H9 (cell line): ENCODE results near the gene GTF2A1. TPM values are rescaled to one million over a fixed set of nuclear protein-coding genes. Genes with fewer than 3 reads are reported as not detected.

Experiments used
- DNase-seq: peaks from one replicate; pipeline ENCODE4 v3.0.0-alpha.2; 2017
- H2AFZ ChIP-seq: one replicate; pipeline ENCODE4 v1.6.1; 2013; ENCODE audit warnings: mild to moderate bottlenecking, low read length, control low read depth, moderate library complexity
- H2AK5ac ChIP-seq: 2 replicates; pipeline ENCODE4 v1.6.1; 2013; ENCODE audit warnings: low read length, control low read depth, mixed read lengths; ENCODE audit not compliant: insufficient read length
- H2BK120ac ChIP-seq: one replicate; pipeline ENCODE4 v1.6.1; 2013; ENCODE audit warnings: low read depth, mild to moderate bottlenecking, low read length, control low read depth, inconsistent platforms; ENCODE audit not compliant: poor library complexity, severe bottlenecking
- H2BK12ac ChIP-seq: 2 replicates; pipeline ENCODE4 v1.6.1; 2013; ENCODE audit warnings: low read length, control low read depth, mixed read lengths, low read depth; ENCODE audit not compliant: insufficient read length
- H2BK15ac ChIP-seq: 2 replicates; pipeline ENCODE4 v1.6.1; 2013; ENCODE audit warnings: low read depth, low read length, control low read depth
- H2BK20ac ChIP-seq: one replicate; pipeline ENCODE4 v1.6.1; 2013; ENCODE audit warnings: low read depth, mild to moderate bottlenecking, low read length, control low read depth, inconsistent platforms; ENCODE audit not compliant: poor library complexity, severe bottlenecking
- H2BK5ac ChIP-seq: 2 replicates; pipeline ENCODE4 v1.6.1; 2013; ENCODE audit warnings: low read length, control low read depth, mixed read lengths; ENCODE audit not compliant: insufficient read length
- H3K14ac ChIP-seq: 2 replicates; pipeline ENCODE4 v1.6.1; 2013; ENCODE audit warnings: low read length, control low read depth; ENCODE audit not compliant: insufficient read depth
- H3K18ac ChIP-seq: 2 replicates; pipeline ENCODE4 v1.6.1; 2013; ENCODE audit warnings: low read depth, mild to moderate bottlenecking, mixed read lengths, low read length, control low read depth; ENCODE audit not compliant: insufficient read length
- H3K23ac ChIP-seq: 2 replicates; pipeline ENCODE4 v1.6.1; 2013; ENCODE audit warnings: low read length, control low read depth, mixed read lengths, low read depth; ENCODE audit not compliant: insufficient read length
- H3K23me2 ChIP-seq: 2 replicates; pipeline ENCODE4 v1.6.1; 2013; ENCODE audit warnings: low read depth, mild to moderate bottlenecking, mixed read lengths, low read length, control low read depth; ENCODE audit not compliant: insufficient read length, poor library complexity, severe bottlenecking
- H3K27ac ChIP-seq: 2 replicates; pipeline ENCODE4 v1.5.1; 2013; ENCODE audit warnings: low read length, control low read depth, mixed read lengths, low read depth; ENCODE audit not compliant: insufficient read length
- H3K27me3 ChIP-seq: 2 replicates; pipeline ENCODE4 v1.6.1; 2013; ENCODE audit warnings: low read length, control low read depth, inconsistent platforms; ENCODE audit not compliant: insufficient read depth
- H3K4ac ChIP-seq: 2 replicates; pipeline ENCODE4 v1.6.1; 2013; ENCODE audit warnings: low read depth, mild to moderate bottlenecking, control low read depth, inconsistent platforms, low read length, moderate library complexity
- H3K4me1 ChIP-seq: 2 replicates; pipeline ENCODE4 v1.6.1; 2013; ENCODE audit warnings: low read length, control low read depth, inconsistent platforms; ENCODE audit not compliant: insufficient read depth
- H3K4me2 ChIP-seq: 2 replicates; pipeline ENCODE4 v1.6.1; 2013; ENCODE audit warnings: low read length, control low read depth, mixed read lengths; ENCODE audit not compliant: insufficient read length, insufficient read depth
- H3K56ac ChIP-seq: 2 replicates; pipeline ENCODE4 v1.6.1; 2013; ENCODE audit warnings: low read depth, mild to moderate bottlenecking, mixed read lengths, low read length, control low read depth; ENCODE audit not compliant: insufficient read length
- H3K79me1 ChIP-seq: 2 replicates; pipeline ENCODE4 v1.6.1; 2013; ENCODE audit warnings: low read depth, mild to moderate bottlenecking, moderate library complexity, low read length, control low read depth, inconsistent platforms; ENCODE audit not compliant: insufficient read depth, poor library complexity, severe bottlenecking
- H3K79me2 ChIP-seq: 2 replicates; pipeline ENCODE4 v1.6.1; 2013; ENCODE audit warnings: low read length, control low read depth, inconsistent platforms; ENCODE audit not compliant: insufficient read depth
- H3K9ac ChIP-seq: 2 replicates; pipeline ENCODE4 v1.6.1; 2013; ENCODE audit warnings: low read length, control low read depth, mixed read lengths; ENCODE audit not compliant: insufficient read length; ENCODE audit errors: extremely low read depth
- H3K9me3 ChIP-seq: one replicate; pipeline ENCODE4 v1.6.1; 2013; ENCODE audit warnings: low read depth, low read length, inconsistent platforms; ENCODE audit not compliant: control insufficient read depth
- H3T11ph ChIP-seq: one replicate; pipeline ENCODE4 v1.6.1; 2013; ENCODE audit warnings: mild to moderate bottlenecking, low read length, control low read depth, inconsistent platforms
- H4K20me1 ChIP-seq: one replicate; pipeline ENCODE4 v1.6.1; 2013; ENCODE audit not compliant: control insufficient read depth, insufficient read length, insufficient read depth
- H4K5ac ChIP-seq: 2 replicates; pipeline ENCODE4 v1.6.1; 2013; ENCODE audit warnings: low read depth, mild to moderate bottlenecking, mixed read lengths, low read length, control low read depth; ENCODE audit not compliant: insufficient read length
- H4K8ac ChIP-seq: replicated peaks from 2 replicates; pipeline ENCODE4 v1.6.1; 2013; ENCODE audit warnings: low read length, control low read depth, mixed read lengths, low read depth; ENCODE audit not compliant: insufficient read length
- H4K91ac ChIP-seq: 2 replicates; pipeline ENCODE4 v1.6.1; 2013; ENCODE audit warnings: low read depth, mild to moderate bottlenecking, moderate library complexity, mixed read lengths, low read length, control low read depth; ENCODE audit not compliant: insufficient read length
- H3K27ac Mint-ChIP-seq, 3 experiments: 2 replicates in 2 of 3; 3 replicates in 1 of 3; pipeline ENCODE4 v1.8.0; 2020 to 2021; ENCODE audit warnings: mixed read lengths in 3 of 3, mild to moderate bottlenecking in 1 of 3, moderate library complexity in 1 of 3
- H3K27me3 Mint-ChIP-seq: 2 replicates; pipeline ENCODE4 v1.8.0; 2021; ENCODE audit warnings: low read depth, mild to moderate bottlenecking, moderate library complexity, mixed read lengths
- H3K36me3 Mint-ChIP-seq, 3 experiments: 2 replicates in 2 of 3; 3 replicates in 1 of 3; pipeline ENCODE4 v1.8.0; 2020 to 2021; ENCODE audit warnings: low read depth in 3 of 3, mixed read lengths in 3 of 3; ENCODE audit not compliant: insufficient read depth in 1 of 3
- H3K4me1 Mint-ChIP-seq, 2 experiments: 2 replicates each; pipeline ENCODE4 v1.8.0; 2020; ENCODE audit warnings: mixed read lengths in 2 of 2
- H3K4me3 Mint-ChIP-seq, 2 experiments: 2 replicates in 1 of 2; 3 replicates in 1 of 2; pipeline ENCODE4 v1.8.0; 2020 to 2021; ENCODE audit warnings: mild to moderate bottlenecking in 2 of 2, mixed read lengths in 2 of 2, moderate library complexity in 1 of 2
- H3K9me3 Mint-ChIP-seq, 2 experiments: 2 replicates in 1 of 2; 3 replicates in 1 of 2; pipeline ENCODE4 v1.8.0; 2020; ENCODE audit warnings: mild to moderate bottlenecking in 2 of 2, mixed read lengths in 2 of 2, moderate library complexity in 1 of 2
- CTCF ChIP-seq: fragments of 200-600 bp; sonication (generic); conservative IDR thresholded peaks from 3 replicates; pipeline ENCODE4 v1.8.0; 2021; ENCODE audit warnings: antibody characterized with exemption, mild to moderate bottlenecking
- WGBS: extraction: QIAGEN DNeasy Blood & Tissue Kit; methylation state at CpG from one replicate; pipeline ENCODE4 v1.1.7; 2013; ENCODE audit warnings: missing lambda C conversion rate, low lambda C conversion rate, mixed read lengths; ENCODE audit not compliant: insufficient read length; ENCODE audit errors: extremely low coverage; 5-methylcytosine and 5-hydroxymethylcytosine counted together
- total RNA-seq: library from RNA; stranded (reverse); gene quantifications from 2 replicates; pipeline ENCODE4 v1.2.1, GENCODE V29; 2021

The GTF2A1 gene
- total RNA-seq, 1 experiment from 2014 or later, result 43.0 TPM

GRCh38 chr14:81261176-81261575 is 40.4 kb upstream of the GTF2A1 start:
- Histone ChIP-seq H2AK5ac (no peak overlapping the region), H3K9me3 (no peaks in the 10 kb centered on the region), H2BK15ac (no peak overlapping the region), H4K8ac (no peak overlapping the region), H3K79me1 (no peaks in the 10 kb centered on the region), H2BK20ac (no peak overlapping the region), H3K4me1 (peaks cover 6% of the 10 kb centered on the region; the same call in 1 of the 2 replicates), H4K5ac (no peak overlapping the region), H3K23ac (no peak overlapping the region), H3K9ac (no peak overlapping the region), H4K91ac (no peak overlapping the region), H2BK12ac (no peak overlapping the region), H3T11ph (no peak overlapping the region), H3K56ac (no peak overlapping the region), H3K4ac (no peak overlapping the region), H3K4me2 (no peak overlapping the region), H3K79me2 (no peaks in the 10 kb centered on the region), H4K20me1 (no peaks in the 10 kb centered on the region), H3K27me3 (no peaks in the 10 kb centered on the region), H3K18ac (no peak overlapping the region), H3K27ac (no peak overlapping the region), H2BK120ac (no peak overlapping the region), H3K14ac (no peak overlapping the region), H2AFZ (no peak overlapping the region), H2BK5ac (no peak overlapping the region), H3K23me2 (no peaks in the 10 kb centered on the region)
- Mint-ChIP-seq H3K9me3 (0 out of 5 replicates have a peak, but pooled peaks cover 0 to 3% of the 10 kb centered on the region in 2 experiments), H3K4me1 (peaks cover 29% of the 10 kb centered on the region in 2 experiments), H3K4me3 (no peak overlapping the region), H3K36me3 (peaks cover 9 to 19% (median 19%) of the 10 kb centered on the region in 3 experiments; a peak in 6 of 7 replicates), H3K27me3 (no peaks in the 10 kb centered on the region), H3K27ac (no peak overlapping the region)
- TF ChIP-seq CTCF, result no peak
- no peak for DNase-seq
- WGBS, result no CpG with 5 or more reads among the region's 3 CpGs
